NCI-H2196 (cell line): Measurements from ENCODE around the gene PLA2G4F.
A peak's percentile ranks its signal among the peaks of the same experiment; 100 is the strongest.

Experiments
- DNase-seq: peaks from one replicate; lab custom pipeline; 2025; ENCODE audit not compliant: unreplicated experiment; lab: John Stamatoyannopoulos, UW

PLA2G4F gene

DNA sequence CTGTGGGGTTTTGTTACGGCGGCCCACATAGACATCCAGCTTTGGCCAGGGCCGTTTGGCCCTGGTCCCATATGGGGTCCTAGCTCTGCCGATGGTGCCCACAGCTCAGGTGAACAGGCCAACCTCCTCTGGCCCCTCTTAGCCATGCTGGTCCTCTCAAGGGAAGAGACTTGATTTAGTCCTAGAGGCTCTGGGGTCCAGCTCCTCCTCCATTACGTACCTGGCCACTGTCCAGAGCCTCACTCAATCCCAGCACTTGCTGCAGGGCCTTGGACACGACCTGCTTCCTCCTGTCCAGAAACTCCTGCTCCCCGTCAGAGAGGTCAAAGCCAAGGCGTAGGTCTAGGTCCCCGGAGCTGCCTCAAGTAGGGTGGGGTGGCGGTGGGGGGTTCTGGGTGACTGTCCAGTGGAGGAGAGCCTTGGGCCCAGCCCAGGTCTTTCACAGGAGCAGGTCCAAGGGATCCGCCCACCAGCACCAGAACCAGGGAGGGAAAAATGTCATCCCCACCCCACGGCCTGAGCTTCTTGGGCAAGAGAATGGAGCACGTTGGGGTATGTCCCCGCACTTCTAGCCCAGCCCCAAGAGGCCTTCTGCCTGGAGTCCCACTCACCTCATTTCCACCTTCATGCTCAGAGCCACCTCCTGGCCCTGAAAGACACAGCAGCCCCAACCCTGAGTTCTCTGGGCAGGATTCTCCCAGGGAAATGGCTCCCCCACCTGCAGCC is 6.8 kb downstream of the PLA2G4F start:
- no peak for DNase-seq

DNA sequence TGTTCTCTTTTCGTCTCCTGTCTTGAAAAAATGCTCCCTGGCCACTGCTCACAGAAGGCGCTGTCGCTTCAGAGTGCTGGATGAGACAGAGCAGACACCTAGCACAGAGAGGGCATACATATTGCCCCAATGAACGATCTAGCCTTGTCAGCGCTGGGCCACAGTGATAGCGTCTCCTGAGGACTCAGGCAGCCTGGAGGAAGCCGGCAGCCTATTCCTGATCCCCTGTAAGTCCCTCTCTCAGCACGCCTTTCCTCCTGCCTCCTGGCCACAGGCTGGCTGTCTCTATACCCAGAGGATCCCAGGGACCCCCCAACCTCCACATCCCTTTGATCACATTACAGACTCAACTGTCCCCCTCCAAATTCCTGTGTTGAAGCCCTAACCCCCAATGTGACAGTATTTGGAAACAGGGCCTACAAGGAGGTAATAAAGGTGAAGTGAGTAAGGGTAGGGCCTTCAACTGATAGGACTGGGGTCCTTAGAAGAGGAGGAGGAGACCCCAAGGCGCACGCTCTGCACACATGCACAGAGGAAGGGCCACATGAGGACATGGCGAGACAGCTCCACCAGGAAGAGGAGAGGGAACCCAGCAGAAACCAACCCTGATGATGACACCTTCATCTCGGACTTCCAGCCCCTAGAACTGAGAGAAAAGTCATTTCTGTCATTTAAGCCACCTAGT is 7.5 kb downstream of the PLA2G4F start:
- DNase-seq, result no peak

- no peak for DNase-seq
These were observed 9.1 kb downstream of the PLA2G4F start for GRCh38 chr15:42147431-42147735.

DNA sequence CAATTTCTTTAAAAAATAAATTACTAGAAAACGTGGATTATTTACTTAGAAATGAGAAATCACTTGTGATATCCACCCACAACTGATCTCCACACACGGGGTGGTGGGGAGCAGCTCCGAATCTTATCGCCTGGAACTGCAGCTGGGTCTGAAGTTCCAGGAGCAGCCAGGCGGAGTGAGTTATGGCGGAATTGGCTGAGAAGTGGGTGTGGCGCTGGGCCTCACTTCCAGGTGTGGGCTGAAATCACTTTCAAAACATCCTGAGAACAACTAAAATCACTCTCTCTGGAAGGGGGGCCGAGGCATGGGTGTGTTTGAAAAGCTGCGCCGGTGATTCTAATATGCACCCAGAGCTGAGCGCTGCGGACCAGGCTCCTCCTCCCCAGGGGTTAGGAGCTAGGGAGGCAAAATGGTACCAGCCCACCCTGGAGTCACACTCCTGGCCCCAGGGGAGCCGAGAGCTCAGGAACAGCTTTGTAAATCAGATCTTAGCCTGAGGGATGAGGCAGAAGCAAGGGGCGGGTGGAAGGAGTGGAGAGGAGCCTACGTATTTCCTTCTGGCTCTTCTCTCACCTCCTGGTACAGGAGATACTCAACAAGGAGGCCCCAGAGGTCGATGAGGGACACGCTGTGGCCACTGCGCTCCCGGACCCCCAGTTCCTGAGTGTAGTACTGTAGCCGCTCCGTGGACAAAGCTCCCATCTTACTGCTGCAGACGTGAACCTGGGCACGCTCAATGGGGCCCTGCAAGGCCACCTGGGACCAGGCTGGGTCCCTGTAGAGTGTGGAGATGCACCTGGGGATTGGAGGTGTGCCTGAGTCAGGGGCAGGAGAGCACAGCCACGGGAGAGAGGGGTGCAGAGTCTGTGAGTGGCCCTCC is 9.6 kb downstream of the PLA2G4F start:
- no peak for DNase-seq

DNA sequence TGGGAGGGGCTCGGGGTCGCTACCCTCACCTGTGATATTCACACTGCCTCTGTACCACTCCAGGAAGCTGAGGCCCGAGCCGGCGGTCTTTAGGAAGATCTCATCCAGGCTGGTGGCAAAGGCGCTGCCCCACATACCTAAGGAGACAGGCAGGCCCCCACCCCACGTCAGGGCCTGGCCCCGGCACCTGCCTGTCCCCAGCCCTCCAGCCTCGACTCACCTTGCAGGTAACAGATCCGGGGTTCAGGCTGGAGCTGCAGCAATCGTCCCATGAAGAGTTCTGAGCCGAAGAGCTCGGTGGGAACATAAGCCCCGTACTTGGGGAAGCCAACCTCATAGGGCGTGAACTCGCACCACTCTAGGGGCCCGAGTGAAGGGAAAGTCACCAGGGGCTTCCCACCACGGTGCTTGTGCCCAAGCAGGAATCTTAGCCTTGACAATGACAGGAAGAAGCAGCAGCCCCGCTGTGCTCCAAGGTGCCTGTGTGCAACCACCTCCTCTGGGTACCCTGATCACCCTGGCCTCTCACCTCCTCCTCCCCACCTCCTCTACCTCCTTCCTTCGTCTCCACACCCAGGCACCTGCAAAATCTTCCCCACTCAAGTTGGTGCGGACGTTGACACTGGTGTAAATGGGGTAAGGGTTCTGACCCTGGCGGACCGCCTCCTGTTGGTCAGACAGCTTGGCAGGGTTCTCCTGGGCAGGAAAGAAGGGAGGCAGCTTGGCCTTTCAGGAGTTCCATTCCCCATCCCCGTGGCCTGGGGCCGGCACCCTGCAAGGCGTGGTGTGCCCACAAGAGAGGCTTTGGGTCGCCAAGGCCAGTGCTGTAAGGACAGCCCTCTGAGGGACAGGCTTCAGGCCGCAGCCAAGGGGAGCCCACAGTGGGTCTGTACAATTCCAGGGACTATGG is 10.6 kb downstream of the PLA2G4F start:
- no peak for DNase-seq

GRCh38 chr15:42144841-42145375 is 11.5 kb downstream of the PLA2G4F start:
- no peak for DNase-seq

DNA sequence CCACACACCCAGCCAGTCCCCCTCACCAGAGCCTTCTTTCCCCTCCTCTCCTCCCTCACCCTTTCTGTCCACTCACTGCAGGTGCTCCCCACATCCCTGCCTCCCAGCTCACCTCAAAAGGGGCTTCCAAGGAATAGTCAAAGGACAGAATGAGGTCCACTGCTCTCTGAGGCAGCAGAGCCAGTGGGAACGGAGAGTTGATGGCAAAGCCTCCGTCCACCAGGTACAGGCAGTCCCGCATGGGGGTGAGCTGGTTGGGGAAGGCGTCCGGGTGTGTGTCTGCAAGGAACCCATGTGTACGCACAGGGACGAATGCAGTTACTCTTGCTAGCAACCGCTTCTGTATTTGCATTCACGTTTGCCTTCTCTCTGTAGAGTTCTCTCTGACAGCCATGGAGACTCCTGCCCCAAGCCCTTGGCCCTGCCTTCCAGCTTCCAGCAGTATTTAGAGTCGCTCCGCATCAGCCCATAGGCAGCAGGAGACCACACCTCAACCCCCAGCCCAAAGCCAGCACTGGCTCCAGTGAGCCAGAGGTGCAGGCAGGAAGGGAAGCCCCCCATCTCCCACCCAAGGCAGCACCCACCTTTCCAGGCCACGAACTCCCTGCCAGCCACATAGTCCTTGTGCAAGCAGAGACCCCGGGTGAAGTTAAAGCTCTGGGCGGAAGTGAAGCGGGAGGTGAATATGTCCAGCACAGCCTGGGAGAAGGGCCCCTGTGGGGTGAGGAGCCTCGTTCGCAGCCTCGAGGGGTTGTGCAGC is 12.4 kb downstream of the PLA2G4F start:
- no peak for DNase-seq

DNA sequence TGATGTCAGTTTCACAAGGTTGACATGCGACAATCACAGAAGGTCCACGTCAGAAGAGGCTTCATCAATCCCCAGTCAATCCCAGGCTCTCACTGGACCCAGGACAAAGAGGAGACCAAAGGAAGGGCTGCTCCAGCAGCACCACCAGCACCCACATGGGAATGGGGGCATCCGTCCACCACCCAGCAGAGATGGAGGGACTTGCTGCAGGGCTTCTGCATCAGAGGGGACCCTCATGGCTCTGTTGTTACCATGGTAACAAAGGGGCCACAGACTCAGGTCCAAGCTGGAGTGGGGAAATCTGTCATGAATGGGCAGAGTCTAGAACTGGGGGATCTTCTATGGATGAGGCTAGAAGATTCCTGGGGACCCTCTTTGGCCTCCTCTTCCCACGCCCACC is 13.1 kb downstream of the PLA2G4F start:
- no peak for DNase-seq

DNA sequence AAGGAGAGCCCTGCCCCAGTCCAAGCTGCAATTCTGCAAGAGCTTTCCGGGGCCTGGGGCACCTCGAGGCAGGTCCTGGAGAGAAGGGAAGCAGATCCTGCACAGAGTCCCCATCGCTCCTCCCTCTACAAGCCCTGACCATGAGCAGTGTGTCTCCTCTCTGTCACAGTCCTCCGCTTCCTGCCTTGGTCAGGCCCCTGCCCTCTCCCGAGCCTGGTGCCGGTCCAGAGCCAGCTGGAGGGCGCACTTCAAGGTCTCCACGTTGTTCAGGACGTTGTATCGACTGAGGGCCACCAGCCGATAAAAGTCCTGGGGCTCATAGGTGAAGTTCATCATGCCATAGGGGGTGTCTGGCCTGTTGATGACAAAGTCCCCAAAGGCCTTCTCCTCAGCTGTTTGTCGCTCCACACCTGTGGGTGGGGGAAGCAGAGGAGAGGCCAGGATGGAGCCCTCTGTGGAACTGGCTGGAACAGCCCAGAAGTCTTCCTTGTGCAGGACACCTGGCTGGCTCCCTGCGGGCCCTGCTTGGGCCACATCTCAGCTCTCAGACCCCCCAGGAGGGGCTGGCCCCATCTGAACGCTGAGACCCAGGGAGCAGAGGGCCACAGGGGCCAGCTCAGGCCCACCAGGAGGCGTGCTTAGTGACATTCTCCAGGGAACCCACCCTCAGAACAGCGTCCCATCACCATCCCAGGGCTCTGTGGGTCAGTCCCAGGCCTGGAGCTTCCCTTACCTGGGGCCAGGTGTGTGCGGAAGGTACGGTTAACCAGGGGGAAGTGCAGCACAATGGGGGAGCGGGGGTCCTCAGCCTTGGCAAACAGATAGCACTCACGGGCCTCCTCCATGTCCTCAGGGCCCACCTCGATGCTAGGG is 14.4 kb downstream of the PLA2G4F start:
- DNase-seq, result no peak

DNA sequence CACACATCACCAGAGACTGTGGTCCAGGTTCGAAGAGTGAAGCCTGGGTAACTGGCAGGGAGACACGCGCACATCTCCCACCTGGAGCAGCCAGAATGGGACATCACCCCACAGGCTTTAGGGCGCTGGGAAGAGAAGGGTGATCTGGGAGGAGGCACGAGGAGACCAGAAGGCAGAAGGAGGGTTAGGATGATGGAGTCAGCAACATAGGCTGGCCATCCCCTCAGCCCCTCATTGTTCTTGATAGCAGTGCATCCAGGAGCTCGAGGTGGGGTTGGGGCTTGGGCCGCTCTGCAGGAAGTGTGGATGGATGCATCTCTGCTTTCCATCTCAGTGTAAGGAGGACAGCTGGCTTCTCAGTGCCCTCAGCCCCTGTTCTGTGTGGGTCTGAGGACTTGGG is 15.2 kb downstream of the PLA2G4F start:
- DNase-seq, result no peak

- no peak for DNase-seq
These were observed 15.9 kb downstream of the PLA2G4F start for GRCh38 chr15:42140383-42141070.

GRCh38 chr15:42139596-42139995 is 16.8 kb downstream of the PLA2G4F start:
- DNase-seq, result no peak

DNA sequence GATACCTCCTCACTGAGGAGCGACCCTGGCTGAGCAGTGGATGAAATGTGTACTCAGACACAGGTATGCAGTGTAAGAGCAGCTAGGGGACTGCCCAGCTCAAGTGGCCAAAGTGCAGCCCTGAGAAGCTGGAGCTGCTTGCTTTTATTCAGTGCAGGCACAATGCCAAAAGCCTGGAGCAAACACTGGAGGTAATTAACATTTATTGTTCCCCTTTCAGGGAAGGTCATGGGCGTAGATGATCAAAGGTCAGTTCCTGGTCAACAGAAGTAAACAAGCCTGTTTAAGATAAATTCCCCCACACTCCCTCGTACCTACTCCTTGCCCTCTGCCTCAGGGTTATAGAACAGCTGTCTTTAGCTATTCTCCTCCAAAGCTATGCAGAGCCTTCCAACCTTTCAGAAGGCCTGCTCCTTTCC is 17.5 kb downstream of the PLA2G4F start:
- peak; percentile 1 for DNase-seq

- DNase-seq, result no peak
These were observed 18.0 kb downstream of the PLA2G4F start for GRCh38 chr15:42138411-42138810.

- DNase-seq, result peak; percentile 54
These were observed 18.8 kb downstream of the PLA2G4F start for GRCh38 chr15:42137461-42138261.

- DNase-seq, result no peak
These were observed 19.9 kb downstream of the PLA2G4F start for GRCh38 chr15:42136513-42136912.

- DNase-seq, result no peak
These were observed 21.1 kb downstream of the PLA2G4F start for GRCh38 chr15:42135351-42135750.
